HG03039 (cell line): Measurements from ENCODE around the gene C22orf42.
"Not testable (repeated sequence)": the region's sequence is repeated elsewhere in the genome, so short reads cannot be mapped to it uniquely, and the experiment has no call there.

Experiments
- ATAC-seq: cut with Tn5 transposase; IDR thresholded peaks from one replicate; pipeline ENCODE4 v1.9.1; 2021; ENCODE audit warnings: mild to moderate bottlenecking, moderate library complexity; ENCODE audit not compliant: unreplicated experiment

C22orf42 gene

GRCh38 chr22:32137731-32138324, 21.3 kb downstream of the C22orf42 start:
- ATAC-seq: not testable (repeated sequence)

GRCh38 chr22:32136881-32137280, 22.2 kb downstream of the C22orf42 start:
- not testable (repeated sequence) for ATAC-seq

- not testable (repeated sequence) for ATAC-seq
Measured at GRCh38 chr22:32135958-32136357, 23.1 kb downstream of the C22orf42 start.

- ATAC-seq: not testable (repeated sequence)
Measured at GRCh38 chr22:32134796-32135195, 24.3 kb downstream of the C22orf42 start.

- ATAC-seq: no peak
Measured at GRCh38 chr22:32132783-32133182, 26.3 kb downstream of the C22orf42 start.

GRCh38 chr22:32132126-32132525, 27.0 kb downstream of the C22orf42 start:
- no peak for ATAC-seq

GRCh38 chr22:32130464-32130863, 28.6 kb downstream of the C22orf42 start:
- ATAC-seq: no peak

- ATAC-seq: no peak
Measured at GRCh38 chr22:32127904-32128303, 31.2 kb downstream of the C22orf42 start.

- no peak for ATAC-seq
Measured at GRCh38 chr22:32123657-32124056, 35.4 kb downstream of the C22orf42 start.

- no peak for ATAC-seq
Measured at GRCh38 chr22:32122899-32123298, 36.2 kb downstream of the C22orf42 start.

GRCh38 chr22:32120603-32121002, 38.5 kb downstream of the C22orf42 start:
- ATAC-seq: no peak

- no peak for ATAC-seq
Measured at GRCh38 chr22:32119568-32120235, 39.4 kb downstream of the C22orf42 start.

GRCh38 chr22:32112380-32112779, 46.7 kb downstream of the C22orf42 start:
- no peak for ATAC-seq

GRCh38 chr22:32106930-32107329, 52.2 kb downstream of the C22orf42 start:
- no peak for ATAC-seq

- ATAC-seq: no peak
Measured at GRCh38 chr22:32103658-32104315, 55.3 kb downstream of the C22orf42 start.

GRCh38 chr22:32100711-32101110, 58.4 kb downstream of the C22orf42 start:
- ATAC-seq: no peak
